H1 (cell line): ENCODE measurements around the gene RNF111. TPM values are rescaled to one million over a fixed set of nuclear protein-coding genes. Genes with fewer than 3 reads are reported as not detected.

Experiments used
- CTCF ChIA-PET: fragments of 300-600 bp; sonication (Branson Sonifier 250); formaldehyde crosslinking; loops from one replicate; lab custom pipeline; 2021; ENCODE audit not compliant: partially characterized antibody; lab: Charles Lee
- POLR2A ChIA-PET: fragments of 300-600 bp; sonication (Branson Sonifier 250); formaldehyde crosslinking; loops from one replicate; lab custom pipeline; 2021; ENCODE audit warnings: inconsistent platforms; ENCODE audit not compliant: partially characterized antibody; lab: Charles Lee
- DNase-seq, 2 experiments: peaks; one replicate each; pipeline versions ENCODE4 v3.0.0 to v3.0.0-alpha.2; 2010 to 2022; ENCODE audit warnings: low spot score in 2 of 2, low read depth in 1 of 2, mixed read lengths in 1 of 2
- FAIRE-seq: peaks from 2 replicates; lab custom pipeline; 2011; peaks lifted over from hg19 to GRCh38; lab: Jason Lieb, UNC
- H2AFZ ChIP-seq: 2 replicates; pipeline ENCODE4 v1.8.1; 2012; ENCODE audit warnings: low read length, inconsistent platforms
- H2AK5ac ChIP-seq: 2 replicates; pipeline ENCODE4 v1.6.1; 2013; ENCODE audit warnings: low read depth, low read length
- H2BK120ac ChIP-seq: replicated peaks from 2 replicates; pipeline ENCODE3; 2013; ENCODE audit warnings: low read depth, low read length, inconsistent platforms
- H2BK12ac ChIP-seq: 2 replicates; pipeline ENCODE4 v1.6.1; 2013; ENCODE audit warnings: low read depth, low read length
- H2BK15ac ChIP-seq: 2 replicates; pipeline ENCODE4 v1.6.1; 2013; ENCODE audit warnings: low read length
- H2BK20ac ChIP-seq: 2 replicates; pipeline ENCODE4 v1.6.1; 2013; ENCODE audit warnings: low read length
- H2BK5ac ChIP-seq: 2 replicates; pipeline ENCODE4 v1.6.1; 2013; ENCODE audit warnings: low read depth, low read length
- H3K14ac ChIP-seq: 2 replicates; pipeline ENCODE4 v1.6.1; 2013; ENCODE audit warnings: inconsistent platforms; ENCODE audit not compliant: insufficient read length
- H3K18ac ChIP-seq: 2 replicates; pipeline ENCODE4 v1.6.1; 2013; ENCODE audit warnings: low read length; ENCODE audit errors: extremely low read depth
- H3K23ac ChIP-seq: 2 replicates; pipeline ENCODE4 v1.6.1; 2013; ENCODE audit warnings: inconsistent platforms; ENCODE audit not compliant: insufficient read length
- H3K23me2 ChIP-seq: 2 replicates; pipeline ENCODE4 v1.6.1; 2013; ENCODE audit warnings: low read depth, low read length
- H3K27ac ChIP-seq: 2 replicates; pipeline ENCODE4 v1.6.1; 2011; ENCODE audit warnings: low read depth, low read length, inconsistent platforms
- H3K27me3 ChIP-seq, 4 experiments: replicated peaks in 1 of 4; 1 replicate in 1 of 4; 2 replicates in 3 of 4; pipeline versions ENCODE4 v1.6.1 to v1.8.1; 2011 to 2013; ENCODE audit warnings: low read length in 3 of 4, mild to moderate bottlenecking in 3 of 4, inconsistent platforms in 2 of 4, mixed read lengths in 2 of 4, moderate library complexity in 1 of 4; ENCODE audit not compliant: control insufficient read depth in 3 of 4, insufficient read depth in 3 of 4; ENCODE audit errors: extremely low read depth in 1 of 4
- H3K36me3 ChIP-seq, 4 experiments: 2 replicates each; pipeline versions ENCODE4 v1.6.1 to v1.8.1; 2011 to 2013; ENCODE audit warnings: mild to moderate bottlenecking in 4 of 4, low read length in 3 of 4, moderate library complexity in 2 of 4, control low read depth in 1 of 4, inconsistent platforms in 1 of 4; ENCODE audit not compliant: insufficient read depth in 4 of 4, control insufficient read depth in 2 of 4
- H3K4ac ChIP-seq: replicated peaks from 2 replicates; pipeline ENCODE3; 2013; ENCODE audit warnings: low read length, low read depth, mixed read lengths, inconsistent platforms; ENCODE audit not compliant: insufficient read length
- H3K4me1 ChIP-seq, 4 experiments: replicated peaks in 1 of 4; 1 replicate in 1 of 4; 2 replicates in 3 of 4; pipeline versions ENCODE4 v1.6.1 to v1.8.1; 2011 to 2013; ENCODE audit warnings: low read length in 3 of 4, inconsistent platforms in 2 of 4, mixed read lengths in 1 of 4; ENCODE audit not compliant: insufficient read depth in 4 of 4, control insufficient read depth in 3 of 4
- H3K4me2 ChIP-seq, 2 experiments: 2 replicates each; pipeline versions ENCODE4 v1.6.1 to v1.8.1; 2011 to 2013; ENCODE audit warnings: low read depth in 2 of 2, low read length in 2 of 2, control low read depth in 1 of 2, inconsistent platforms in 1 of 2, mild to moderate bottlenecking in 1 of 2; ENCODE audit not compliant: insufficient read depth in 1 of 2
- H3K4me3 ChIP-seq, 4 experiments: fragments of 200-600, 300-600 bp in 1 of 4; sonication (generic), shearing (Covaris generic), sonication (Bioruptor Twin) in 1 of 4; 2 replicates each; pipeline versions ENCODE4 v1.5.1 to v1.8.1; 2011 to 2016; ENCODE audit warnings: low read length in 4 of 4, low read depth in 3 of 4, control low read depth in 2 of 4, inconsistent platforms in 2 of 4, mild to moderate bottlenecking in 2 of 4, mixed read lengths in 1 of 4, moderate library complexity in 1 of 4; ENCODE audit not compliant: insufficient read depth in 2 of 4; ENCODE audit errors: extremely low read depth in 1 of 4
- H3K56ac ChIP-seq: replicated peaks from 2 replicates; pipeline ENCODE3; 2013; ENCODE audit warnings: low read depth, mild to moderate bottlenecking, mixed read lengths, low read length, inconsistent platforms; ENCODE audit not compliant: insufficient read length
- H3K79me1 ChIP-seq: 2 replicates; pipeline ENCODE4 v1.6.1; 2013; ENCODE audit warnings: low read depth, low read length, control low read depth
- H3K79me2 ChIP-seq, 2 experiments: 2 replicates each; pipeline versions ENCODE4 v1.6.1 to v1.8.1; 2012 to 2013; ENCODE audit warnings: low read length in 2 of 2, mild to moderate bottlenecking in 2 of 2, inconsistent platforms in 1 of 2; ENCODE audit not compliant: insufficient read depth in 2 of 2, control insufficient read depth in 1 of 2
- H3K9ac ChIP-seq, 4 experiments: replicated peaks in 1 of 4; 1 replicate in 1 of 4; 2 replicates in 3 of 4; pipeline versions ENCODE4 v1.6.1 to v1.8.1; 2011 to 2013; ENCODE audit warnings: low read depth in 3 of 4, low read length in 3 of 4, control low read depth in 2 of 4, mild to moderate bottlenecking in 2 of 4, moderate library complexity in 2 of 4, inconsistent platforms in 1 of 4; ENCODE audit errors: extremely low read depth in 1 of 4
- H3K9me3 ChIP-seq, 2 experiments: 2 replicates each; pipeline versions ENCODE4 v1.6.1 to v1.8.1; 2012 to 2013; ENCODE audit warnings: mild to moderate bottlenecking in 2 of 2, moderate library complexity in 2 of 2, control low read depth in 1 of 2, inconsistent platforms in 1 of 2, low read depth in 1 of 2, low read length in 1 of 2, mixed read lengths in 1 of 2; ENCODE audit not compliant: insufficient read depth in 2 of 2
- H4K20me1 ChIP-seq, 2 experiments: replicated peaks in 1 of 2; 2 replicates each; pipeline versions ENCODE3 to v1.8.1; 2011 to 2013; ENCODE audit warnings: inconsistent platforms in 2 of 2, low read length in 2 of 2, mild to moderate bottlenecking in 1 of 2; ENCODE audit not compliant: insufficient read depth in 2 of 2, control insufficient read depth in 1 of 2
- H4K5ac ChIP-seq: 2 replicates; pipeline ENCODE4 v1.6.1; 2013; ENCODE audit warnings: low read length, low read depth, mixed read lengths, inconsistent platforms; ENCODE audit not compliant: insufficient read length
- H4K8ac ChIP-seq: 2 replicates; pipeline ENCODE4 v1.8.0; 2013; ENCODE audit warnings: mild to moderate bottlenecking, moderate library complexity, low read length, inconsistent platforms; ENCODE audit not compliant: insufficient read depth; ENCODE audit errors: extremely low read depth
- H4K91ac ChIP-seq: replicated peaks from 2 replicates; pipeline ENCODE3; 2013; ENCODE audit warnings: low read length, mixed read lengths, inconsistent platforms; ENCODE audit not compliant: insufficient read length
- SRF ChIP-seq: IDR thresholded peaks from 2 replicates; pipeline ENCODE4 v1.6.1; 2011; ENCODE audit warnings: mild to moderate bottlenecking, low read depth, low read length, moderate library complexity
- WGBS, 2 experiments: shearing (Covaris generic) in 1 of 2; methylation state at CpG; one replicate each; pipeline versions ENCODE4 v1.1.6 to v1.1.7; 2013 to 2015; ENCODE audit warnings: low lambda C conversion rate in 2 of 2, mixed read lengths in 2 of 2, inconsistent platforms in 1 of 2, low coverage in 1 of 2, missing lambda C conversion rate in 1 of 2; ENCODE audit not compliant: insufficient replicate concordance in 2 of 2, insufficient coverage in 1 of 2, insufficient read length in 1 of 2; ENCODE audit errors: extremely low coverage in 1 of 2, missing lambda C conversion rate in 1 of 2; 5-methylcytosine and 5-hydroxymethylcytosine counted together
- polyA plus RNA-seq, 7 experiments: library from polyadenylated mRNA; depleted of rRNA in 3 of 7; stranded (reverse) in 5 of 7; unstranded in 2 of 7; fragments of >200 nt in 5 of 7; fragments of 200-250 nt in 2 of 7; gene quantifications; 1 replicate in 5 of 7; 2 replicates in 1 of 7; 4 replicates in 1 of 7; pipeline versions ENCODE4 v1.2.1 to v1.2.3, GENCODE V29; 2011 to 2013; ENCODE audit warnings: missing spikeins in 2 of 7, mixed read lengths in 2 of 7
- total RNA-seq: library from RNA; stranded (reverse); fragmentation: NEBNext Ultra II Directional; extraction: Animal tissue kit (Norgen Biotek cat#: 25700); gene quantifications from 2 replicates; pipeline ENCODE4 v1.2.1, GENCODE V29; 2021
- TF ChIP-seq, protein P1 (sequence below): IDR thresholded peaks from 2 replicates; pipeline ENCODE4 v1.6.1; 2011; ENCODE audit warnings: low read depth, mild to moderate bottlenecking, low read length; ENCODE audit not compliant: insufficient read depth

The RNF111 gene
- total and polyA plus RNA-seq, 2 of the 8 experiments (the other 6 are each of a cell fraction or from before 2014, with no cell fraction given), result 18.5 to 26.6 TPM

GRCh38 chr15:59026207-59026606, 38.7 kb downstream of the RNF111 start:
- H3K23me2 ChIP-seq, result no peaks in the 10 kb centered on the region
- no peak overlapping the region for H3K4ac ChIP-seq
- 94% methylated on average over 3 of the region's 3 CpGs; no CpG with 5 or more reads in 1 of the 2 experiments for WGBS, 2 experiments
- H3K79me1 ChIP-seq, result peaks cover 6% of the 10 kb centered on the region; the same call in 1 of the 2 replicates
- no peak overlapping the region for H3K9ac ChIP-seq
- H3K4me1 ChIP-seq, result no peaks in the 10 kb centered on the region
- H3K14ac ChIP-seq, result no peak overlapping the region
- no peak for TF ChIP-seq SRF
- TF ChIP-seq, protein P1, sequence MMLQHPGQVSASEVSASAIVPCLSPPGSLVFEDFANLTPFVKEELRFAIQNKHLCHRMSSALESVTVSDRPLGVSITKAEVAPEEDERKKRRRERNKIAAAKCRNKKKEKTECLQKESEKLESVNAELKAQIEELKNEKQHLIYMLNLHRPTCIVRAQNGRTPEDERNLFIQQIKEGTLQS, result no peak
- H3K4me2 ChIP-seq, result no peak overlapping the region
- no peaks in the 10 kb centered on the region for H3K27me3 ChIP-seq
- DNase-seq (no peak), FAIRE-seq (no peak)
- H4K20me1 ChIP-seq, result peaks cover 0 to 2% of the 10 kb centered on the region in 2 experiments
- H3K18ac ChIP-seq, result no peak overlapping the region
- no peaks in the 10 kb centered on the region for H3K9me3 ChIP-seq
- no peak overlapping the region for H2AK5ac ChIP-seq
- H2BK120ac ChIP-seq, result no peak overlapping the region
- no peak overlapping the region for H2BK5ac ChIP-seq
- H3K79me2 ChIP-seq, result peaks cover 0 to 39% of the 10 kb centered on the region in 2 experiments; a peak in 2 of 4 replicates
- H3K36me3 ChIP-seq, result peaks cover 3 to 7% (median 6%) of the 10 kb centered on the region in 4 experiments; a peak in 4 of 8 replicates
- POLR2A ChIA-PET, result no interaction called here
- H3K23ac ChIP-seq, result no peak overlapping the region
- no peak overlapping the region for H4K5ac ChIP-seq
- no peak overlapping the region for H2BK20ac ChIP-seq
- H3K27ac ChIP-seq, result no peak overlapping the region
- no peak overlapping the region for H3K4me3 ChIP-seq
- H2BK12ac ChIP-seq, result no peak overlapping the region
- H2AFZ ChIP-seq, result no peak overlapping the region
- no peak overlapping the region for H4K8ac ChIP-seq
- no peak overlapping the region for H2BK15ac ChIP-seq
- CTCF ChIA-PET, result no interaction called here
- H4K91ac ChIP-seq, result no peak overlapping the region
- H3K56ac ChIP-seq, result no peak overlapping the region
